Fibroblast of skin of scalp (primary cell): Measurements from ENCODE around the gene BRD1.
"Not testable (repeated sequence)": the region's sequence is repeated elsewhere in the genome, so short reads cannot be mapped to it uniquely, and the experiment has no call there.

Experiments
- DNase-seq: peaks from one replicate; pipeline ENCODE4 v3.0.0-alpha.2; 2013

The BRD1 gene

DNA sequence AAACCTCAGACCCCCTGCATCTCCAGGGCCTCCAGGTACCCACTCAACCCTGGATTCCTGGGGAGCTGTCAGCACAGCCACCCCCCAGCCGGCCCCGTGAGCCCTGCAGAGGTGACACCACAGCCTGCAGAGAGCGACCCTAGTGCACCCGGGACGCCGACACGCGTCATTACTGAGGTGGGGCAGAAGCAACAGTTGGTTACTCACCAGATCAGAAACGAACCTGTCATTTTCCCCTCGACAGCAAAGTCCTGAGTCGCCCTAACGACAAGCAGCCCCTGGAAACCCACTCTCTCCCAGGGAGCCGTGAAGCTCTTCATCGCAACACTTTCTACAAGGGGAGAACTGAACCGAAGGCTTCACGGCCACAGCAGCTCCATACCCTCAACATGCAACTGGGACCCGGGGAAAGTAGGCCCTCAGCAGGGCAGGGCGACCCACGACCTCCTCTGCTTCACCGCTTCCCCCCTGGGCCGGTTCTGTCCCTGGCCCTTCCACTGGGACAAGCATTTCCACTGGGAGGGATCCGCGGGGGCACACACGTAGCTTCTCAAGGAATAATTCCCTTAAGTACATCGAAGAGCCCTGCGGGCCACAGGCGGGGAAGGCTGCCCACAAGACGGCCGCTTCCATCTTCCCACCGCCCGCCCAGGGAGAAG, 1.6 kb downstream of the BRD1 start:
- DNase-seq: peak; percentile 27

DNA sequence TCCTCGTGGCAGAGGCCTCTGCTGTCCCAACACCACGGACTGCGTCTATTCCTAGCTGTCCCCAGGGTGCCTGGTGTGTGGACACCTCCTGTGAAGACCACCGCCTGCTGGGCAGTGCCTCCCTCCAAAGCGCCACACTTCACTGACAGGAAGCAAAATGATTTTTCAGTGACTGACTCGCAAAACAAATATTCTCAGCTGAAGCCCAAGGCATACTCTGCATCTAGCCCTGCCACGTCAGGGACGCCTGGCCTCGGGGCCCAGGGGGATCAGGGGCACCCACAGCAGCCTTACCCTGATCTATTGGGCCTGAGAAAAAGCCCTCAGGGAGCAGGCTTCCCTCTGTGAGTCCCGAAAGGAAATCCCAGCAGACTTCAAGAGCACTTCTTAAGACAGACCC, 2.2 kb downstream of the BRD1 start:
- DNase-seq: peak; percentile 73

DNA sequence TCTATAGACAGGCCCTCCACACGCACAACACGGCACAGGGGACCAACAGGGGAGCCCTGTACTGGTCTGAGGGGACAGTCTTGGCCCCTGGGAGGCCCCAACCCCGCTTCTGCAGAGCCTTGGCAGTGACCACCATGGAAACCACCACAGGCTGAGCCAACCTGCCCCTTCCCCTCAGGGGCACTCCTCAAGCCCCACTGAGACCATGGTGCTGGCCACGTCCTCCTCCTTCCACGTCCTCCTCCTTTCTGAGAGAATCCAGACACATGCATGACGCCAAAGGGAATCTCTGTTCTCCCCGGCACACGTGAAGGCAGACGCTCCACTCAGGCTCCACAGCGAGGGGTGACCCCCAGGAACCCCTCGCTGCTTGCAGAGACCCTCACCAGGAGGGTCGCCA, 2.7 kb downstream of the BRD1 start:
- DNase-seq: no peak

DNA sequence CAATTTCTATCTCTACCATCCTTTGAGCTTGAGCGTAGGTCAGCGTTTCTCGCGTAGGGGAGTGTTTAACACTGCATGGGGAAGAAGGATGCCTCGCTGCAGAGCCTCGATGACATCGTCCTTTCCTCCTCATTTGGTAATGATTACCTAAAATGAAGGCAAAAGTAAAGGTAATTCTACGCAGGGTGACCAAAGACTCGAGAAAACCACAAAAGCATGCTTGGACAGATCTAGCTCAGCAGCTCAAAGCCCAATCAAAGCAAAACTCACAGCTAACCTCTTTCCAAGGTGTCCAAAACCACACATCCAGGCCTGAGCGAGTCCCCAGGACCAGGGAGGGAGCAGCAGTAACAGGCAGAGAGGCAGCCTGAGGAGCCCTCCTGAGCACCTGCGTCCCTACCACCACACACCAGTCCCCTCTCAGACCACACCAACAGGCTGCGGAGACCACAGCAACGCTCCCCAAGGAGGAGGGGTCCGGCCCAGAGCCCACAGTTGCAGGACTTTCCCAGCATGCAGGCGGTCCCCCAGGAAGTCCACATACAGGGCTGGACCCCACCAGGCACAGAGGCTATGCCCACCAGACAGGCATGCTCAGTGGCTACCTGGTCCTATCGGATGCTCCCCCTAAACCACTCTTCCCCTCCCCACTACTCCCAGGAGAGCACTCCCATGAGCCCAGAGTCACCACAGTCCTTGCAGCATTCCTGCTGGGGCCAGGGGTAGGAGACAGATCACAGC, 3.3 kb downstream of the BRD1 start:
- DNase-seq: no peak

DNA sequence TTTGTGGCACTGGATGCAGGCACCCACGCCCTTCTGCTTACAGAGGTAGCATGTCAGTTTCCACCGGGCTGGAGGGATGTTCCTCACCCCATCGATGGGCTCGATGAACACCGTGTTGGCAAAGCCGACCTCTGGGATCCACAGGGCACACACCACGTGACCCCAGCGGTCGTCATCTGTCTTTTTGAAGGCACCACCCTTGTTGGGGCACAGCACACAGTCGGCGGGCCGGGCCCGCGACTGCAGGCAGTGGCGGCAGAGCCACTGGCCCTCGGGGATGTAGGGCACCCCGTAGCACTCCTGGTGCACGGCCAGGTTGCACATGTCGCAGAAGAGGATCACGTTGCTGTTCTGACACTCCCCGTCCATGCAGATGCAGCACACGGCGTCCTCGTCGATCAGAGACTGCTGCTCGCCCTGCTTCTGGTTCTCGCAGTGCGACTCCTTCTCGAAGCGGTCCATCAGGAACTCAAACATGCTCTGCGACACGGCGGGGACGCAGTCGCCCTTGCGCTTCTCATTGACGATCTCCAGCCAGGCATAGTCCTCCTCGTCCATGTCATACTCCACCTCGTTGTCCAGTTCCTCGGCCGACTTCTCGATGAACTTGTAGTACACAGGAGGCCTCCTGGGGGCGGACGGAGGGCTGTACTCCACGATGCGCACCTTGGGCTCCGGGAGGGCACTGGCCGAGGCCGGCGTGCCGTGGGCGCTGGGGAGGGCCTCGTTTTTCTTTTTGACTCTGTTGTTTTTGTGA, 4.2 kb downstream of the BRD1 start:
- no peak for DNase-seq

DNA sequence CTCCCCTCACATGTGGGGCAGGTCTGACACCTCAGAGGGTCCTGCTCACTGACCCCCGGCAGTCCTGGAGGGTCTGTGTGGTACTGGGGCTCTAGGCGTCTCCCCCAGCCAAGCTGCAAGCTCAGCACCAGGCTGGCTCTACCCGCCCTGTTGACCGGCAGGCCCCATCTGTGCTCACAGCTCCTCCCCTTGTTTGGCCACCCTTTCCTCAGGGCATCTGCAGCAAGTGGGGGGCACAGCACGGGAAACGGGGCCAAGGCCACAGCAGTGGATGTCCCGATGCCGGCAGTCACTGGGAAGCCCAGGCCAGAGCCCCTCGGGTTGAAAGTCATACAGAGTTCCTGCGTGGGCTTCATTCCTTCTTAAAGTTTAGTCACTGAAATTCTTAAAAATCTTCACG, 5.9 kb downstream of the BRD1 start:
- not testable (repeated sequence) for DNase-seq

DNA sequence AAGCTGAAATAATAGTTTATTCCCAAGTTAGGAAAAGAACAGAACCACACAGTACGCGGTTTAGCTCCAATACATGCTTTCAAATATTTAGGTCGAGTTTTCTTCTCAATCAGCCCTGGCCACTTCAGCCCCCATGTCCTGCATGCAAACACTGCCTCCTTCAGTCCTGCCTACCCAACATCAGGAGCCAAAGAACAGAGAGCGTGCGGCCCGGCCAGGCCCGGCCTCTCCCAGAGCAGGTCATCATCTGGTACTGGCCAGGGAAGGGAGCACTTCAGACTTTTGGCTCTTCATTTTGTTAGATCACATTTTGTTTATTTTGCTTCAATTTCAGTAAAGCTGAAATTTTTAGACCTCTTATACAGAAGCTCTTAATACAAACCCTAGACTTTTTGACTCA, 6.7 kb downstream of the BRD1 start:
- DNase-seq: no peak

DNA sequence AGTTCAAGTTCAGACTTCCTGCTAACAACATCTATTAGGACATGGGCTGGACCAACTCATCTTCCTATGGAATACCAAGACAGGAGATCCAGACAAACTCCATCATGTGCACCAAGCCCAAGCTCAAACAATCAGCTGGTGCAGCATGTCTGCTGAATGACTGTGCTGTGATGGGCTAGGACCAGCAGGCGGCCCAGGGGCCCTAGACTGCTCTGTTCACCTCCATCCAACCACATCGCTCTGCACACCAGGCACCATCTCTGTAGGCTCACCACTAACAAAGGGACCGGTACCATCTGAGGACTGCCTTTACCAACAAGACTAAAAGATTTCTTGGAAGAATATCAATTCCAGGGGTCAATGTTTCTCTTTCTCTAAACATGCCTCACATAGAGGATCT, 10.3 kb downstream of the BRD1 start:
- no peak for DNase-seq

DNA sequence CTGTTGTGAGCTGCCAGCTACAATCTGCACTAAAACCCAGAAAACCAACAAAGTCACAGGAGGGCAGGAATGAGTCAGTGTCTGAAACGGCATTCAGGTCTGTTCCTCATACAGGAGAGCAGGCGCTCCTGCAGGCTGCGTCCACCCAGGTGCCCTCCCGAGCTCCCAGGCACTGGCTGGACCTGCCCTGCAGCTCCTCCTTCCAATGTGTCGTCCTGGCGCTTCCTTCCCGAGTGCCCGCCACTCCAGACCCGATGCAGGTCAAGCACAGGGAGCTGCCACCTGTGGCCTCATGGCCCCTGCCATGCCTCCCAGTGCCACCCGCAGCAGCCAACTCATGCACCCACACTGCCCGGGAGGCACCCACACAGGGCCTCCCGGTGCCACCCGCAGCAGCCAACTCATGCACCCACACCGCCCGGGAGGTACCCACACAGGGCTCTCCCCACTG, 12.0 kb downstream of the BRD1 start:
- DNase-seq: no peak

DNA sequence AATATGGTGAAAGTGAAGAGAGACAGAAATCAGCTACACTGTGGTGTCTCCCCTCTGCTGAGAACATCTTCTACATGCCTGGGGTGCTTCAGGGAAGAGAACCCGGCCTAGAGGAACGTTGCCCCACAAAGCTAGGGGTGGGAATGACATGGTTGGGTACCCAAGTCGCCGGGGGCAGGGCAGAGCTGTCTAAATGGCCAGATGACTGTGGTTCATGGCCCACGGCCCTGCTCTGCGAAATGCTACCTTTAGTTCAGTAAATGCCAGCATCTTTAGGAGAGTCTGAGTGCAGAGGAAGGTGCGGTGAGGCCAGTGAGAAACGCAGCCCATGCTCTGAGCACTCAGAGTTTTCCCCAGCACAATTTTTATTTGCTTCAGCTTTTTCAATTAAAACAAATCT, 12.8 kb downstream of the BRD1 start:
- DNase-seq: no peak

DNA sequence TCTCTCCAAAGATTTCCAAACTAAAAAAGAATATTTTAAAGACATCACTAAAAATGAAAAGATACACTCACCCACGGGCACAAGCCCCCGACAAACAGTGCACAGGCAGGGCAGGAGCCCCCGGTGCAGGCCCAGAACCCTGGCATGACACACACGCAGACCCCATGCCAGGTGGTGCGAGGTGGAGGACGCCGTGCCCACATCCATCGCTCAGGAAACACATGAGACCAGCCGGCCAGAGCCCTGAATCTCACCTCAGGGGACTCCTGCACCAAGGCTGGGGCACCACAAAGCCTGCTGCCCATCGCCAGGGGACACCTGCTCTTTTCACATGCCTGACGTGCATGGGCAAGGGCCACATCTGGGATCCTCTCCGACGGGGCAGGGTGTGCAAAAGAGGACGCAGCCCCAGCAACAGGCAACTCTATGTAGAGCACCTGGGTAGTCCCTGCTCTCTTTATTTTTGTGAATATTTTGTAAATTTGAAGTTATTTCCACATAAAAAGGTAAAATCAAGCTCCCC, 13.4 kb downstream of the BRD1 start:
- no peak for DNase-seq

DNA sequence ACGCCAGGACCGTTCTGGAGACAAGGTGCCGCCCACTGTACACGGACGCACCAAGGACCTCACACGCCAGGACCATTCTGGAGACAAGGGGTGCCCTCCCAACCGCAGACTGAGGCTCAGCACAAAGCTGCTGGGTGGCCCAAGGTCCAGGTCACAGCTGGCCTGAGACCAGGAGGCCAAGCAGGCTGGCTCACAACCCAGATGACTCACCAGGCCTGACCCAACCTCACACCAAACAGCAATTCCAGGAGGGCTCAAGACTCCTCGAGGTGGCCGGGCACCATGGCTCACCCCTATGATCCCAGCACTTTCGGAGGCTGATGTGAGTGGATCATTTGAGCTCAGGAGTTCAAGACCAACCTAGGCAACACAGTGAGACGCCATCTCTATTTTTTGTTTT, 14.8 kb downstream of the BRD1 start:
- no peak for DNase-seq

DNA sequence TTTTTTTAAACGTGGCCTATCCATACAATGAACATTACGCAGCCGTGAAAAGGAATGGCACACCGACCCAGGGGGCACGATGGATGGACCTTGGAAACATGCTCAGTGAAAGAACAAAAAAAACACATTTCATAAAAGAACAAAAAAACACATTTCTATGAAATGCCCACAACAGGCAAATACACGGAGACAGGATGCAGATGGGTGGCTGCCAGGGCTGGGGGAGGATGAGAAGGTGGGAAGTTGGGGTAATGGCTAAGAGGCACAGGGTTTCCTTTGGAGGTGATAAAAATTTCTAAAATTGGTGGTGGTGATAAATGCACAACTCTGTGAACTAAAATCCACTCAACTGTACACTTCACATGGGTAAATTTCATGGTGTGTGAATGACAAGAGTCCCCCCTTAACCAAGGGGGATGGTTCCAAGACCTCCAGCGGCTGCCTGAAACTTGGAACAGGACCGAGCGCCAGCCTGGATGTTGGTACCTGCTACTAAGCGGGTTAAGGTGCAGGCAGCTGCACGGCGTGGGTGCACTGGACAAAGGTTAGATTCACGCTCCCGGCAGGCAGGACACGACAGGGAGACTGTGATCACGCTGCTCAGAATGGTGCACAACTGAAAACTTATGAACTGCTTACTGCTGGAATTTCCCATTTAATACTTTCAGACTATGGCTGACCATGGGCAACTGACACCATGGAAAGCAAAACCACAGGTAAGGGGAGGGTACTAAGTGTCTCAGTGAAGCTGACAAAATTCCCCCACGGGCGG, 16.5 kb downstream of the BRD1 start:
- DNase-seq: no peak

DNA sequence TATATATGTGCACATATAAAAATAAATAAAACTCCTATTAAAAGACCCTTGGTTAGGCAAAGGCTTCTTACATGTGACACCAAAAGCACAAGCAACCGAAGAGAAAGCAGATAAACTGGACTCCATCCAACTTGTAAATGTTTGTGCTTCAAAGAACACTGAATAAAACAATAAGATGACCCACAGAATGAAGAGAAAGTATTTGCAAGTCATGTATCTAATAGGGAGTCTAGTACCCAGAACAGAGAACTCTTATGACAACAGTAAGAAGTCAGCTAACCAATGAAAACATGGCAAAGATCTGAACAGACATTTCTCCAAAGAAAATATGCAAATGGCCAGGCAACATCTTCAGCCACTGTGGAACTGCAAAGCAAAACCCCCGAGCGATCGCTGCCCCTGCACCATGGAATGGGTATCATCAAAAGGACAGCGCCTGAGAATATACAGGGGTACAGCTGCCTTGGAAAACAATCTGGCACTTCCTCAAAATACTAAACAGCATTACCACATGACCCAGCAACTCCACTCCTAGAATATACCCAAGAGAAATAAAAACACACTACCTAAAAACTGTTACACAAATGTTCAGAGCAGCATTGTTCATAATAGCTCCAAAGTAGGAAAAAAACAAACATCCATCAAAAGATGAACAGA, 17.2 kb downstream of the BRD1 start:
- DNase-seq: peak; percentile 12

DNA sequence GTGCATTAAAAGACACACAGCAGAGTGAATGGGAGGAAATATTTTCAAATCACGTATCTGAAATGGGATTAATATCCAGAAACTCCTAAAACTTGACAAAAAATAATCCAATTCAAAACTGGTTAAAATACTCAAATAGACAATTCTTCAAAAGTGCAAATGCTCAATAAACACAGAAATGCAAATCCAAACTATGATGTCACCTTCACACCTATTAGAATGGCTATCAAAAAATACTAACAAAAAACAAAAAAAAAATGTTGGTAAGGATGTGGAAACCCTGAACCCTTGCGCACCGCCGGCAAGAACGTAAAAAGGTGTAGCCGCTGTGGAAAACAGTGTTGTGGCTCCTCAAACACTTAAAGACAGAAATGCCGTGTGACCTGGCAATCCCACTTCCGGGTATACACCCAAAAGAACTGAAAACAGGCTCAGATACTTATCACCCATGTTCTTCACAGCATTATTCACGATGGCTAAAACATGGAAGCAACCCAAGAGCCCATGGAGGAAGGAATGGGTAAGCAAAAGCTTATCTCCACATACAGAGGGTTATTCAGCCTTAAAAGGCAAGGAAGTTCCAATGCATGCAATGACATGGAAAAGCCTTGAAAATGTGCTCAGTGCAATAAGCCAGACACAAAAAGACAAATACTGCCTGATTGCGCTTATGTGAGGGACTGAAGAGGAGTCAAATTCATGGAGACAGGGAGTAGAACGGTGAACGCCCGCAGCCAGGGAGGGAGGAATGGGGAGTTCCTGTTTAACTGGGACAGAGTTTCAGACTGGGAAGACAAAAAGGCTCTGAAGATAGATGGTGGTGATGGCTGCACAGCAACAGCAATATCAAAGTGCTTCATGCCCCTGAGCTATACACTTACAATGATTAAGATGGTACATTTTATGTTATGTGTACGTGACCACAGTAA, 19.6 kb downstream of the BRD1 start:
- DNase-seq: no peak

DNA sequence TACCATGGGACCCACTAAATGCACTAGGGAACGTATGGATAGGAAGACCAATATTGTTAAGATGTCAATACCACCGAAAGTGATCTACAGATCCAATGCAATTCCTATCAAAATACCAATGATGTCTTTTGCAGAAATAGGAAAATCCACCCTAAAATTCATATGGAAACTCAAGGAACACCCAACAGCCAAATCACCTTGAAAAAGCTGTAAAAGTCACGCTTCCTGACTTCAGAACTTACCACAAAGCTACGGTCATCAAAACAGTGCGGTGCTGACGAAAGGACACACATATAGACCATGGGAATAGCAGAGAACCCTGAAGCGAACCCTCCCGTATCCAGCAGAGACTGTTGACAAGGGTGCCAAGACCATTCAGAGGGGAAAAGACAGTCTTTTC, 20.5 kb downstream of the BRD1 start:
- no peak for DNase-seq

DNA sequence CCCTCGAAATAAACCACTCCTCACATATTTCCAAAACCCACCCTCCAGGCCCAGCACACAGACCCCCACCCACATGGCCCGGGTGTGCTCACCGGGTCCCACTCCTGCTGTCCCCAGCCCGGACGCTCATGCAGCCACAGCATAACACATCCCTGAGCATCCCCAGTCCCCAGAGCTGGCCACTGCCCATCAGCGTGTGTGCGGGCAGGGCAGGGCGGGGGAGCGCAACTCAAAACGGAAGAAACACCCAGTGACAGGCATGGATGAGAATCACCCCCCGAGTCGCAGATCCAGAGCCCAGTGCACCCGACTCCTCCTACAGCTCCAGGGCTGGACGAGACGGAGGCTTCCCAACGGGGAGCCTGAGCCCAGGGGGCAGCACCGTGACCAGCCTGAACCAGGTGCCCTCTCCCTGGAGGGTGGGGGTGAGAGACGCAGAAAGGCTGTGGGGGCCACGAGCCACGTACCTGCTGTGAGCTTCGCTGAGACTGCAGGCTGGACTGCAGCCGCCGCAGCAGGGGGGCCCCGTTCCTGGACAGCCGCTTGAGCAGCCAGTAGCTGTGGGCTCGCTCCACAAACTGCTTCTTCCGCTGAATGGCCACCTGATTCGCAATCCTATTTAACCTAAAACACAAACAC, 23.8 kb downstream of the BRD1 start:
- DNase-seq: no peak

DNA sequence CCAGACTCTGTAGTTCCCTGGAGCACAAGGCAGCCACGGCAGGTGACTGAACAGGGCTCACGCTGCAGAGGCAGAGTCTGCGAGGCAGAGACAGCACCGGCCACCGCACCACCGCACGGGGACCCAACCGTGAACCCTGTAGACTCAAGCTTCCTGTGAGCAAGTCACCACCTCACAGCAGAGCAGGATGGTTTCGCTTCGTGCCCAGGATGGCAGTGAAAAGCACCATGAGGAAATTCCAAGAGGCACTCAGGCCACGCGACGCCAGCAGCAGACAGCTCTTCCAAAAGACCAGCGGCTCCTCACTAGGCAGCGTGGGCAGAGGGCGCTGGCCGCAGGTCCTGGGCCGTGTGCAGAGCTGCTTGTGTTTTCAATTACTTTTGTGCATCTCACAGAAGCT, 24.5 kb downstream of the BRD1 start:
- no peak for DNase-seq

DNA sequence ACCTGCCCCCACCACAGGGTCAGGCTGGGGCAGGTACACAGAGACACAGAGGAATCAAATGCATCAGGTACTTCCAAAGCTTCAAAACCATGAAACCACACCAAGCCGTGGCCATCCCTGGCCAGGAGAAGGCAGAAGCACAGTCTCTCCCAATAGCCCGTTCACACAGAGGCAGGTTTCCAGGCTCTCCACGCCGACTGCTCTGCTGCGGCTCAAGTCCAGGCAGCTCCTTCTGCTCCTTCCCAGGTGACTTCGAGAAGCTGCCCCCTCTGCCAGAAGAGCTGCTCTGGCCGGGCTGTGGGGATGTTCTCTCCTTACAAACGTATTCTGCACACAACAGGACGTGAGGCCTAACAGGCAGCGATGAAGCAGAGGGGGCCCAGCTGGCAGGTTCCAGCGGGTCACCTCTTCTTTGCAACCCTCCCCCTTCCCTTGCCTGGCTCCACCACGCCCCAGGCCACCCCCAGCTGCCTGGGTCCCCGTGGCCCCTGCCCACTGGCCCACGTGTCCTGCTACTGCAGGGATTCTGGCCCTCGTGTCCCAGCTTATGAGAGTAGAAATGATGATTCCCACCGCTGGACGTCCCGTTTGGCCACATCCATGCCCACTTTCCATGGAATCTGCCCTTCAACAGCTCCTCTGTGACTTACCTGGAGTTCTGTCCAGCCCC, 26.1 kb downstream of the BRD1 start:
- no peak for DNase-seq
